Measurements from ENCODE around the gene ZNF784. TPM values are rescaled to one million over a fixed set of nuclear protein-coding genes. Genes with fewer than 3 reads are reported as not detected.

The ZNF784 gene
- total and polyA plus RNA-seq, 2 experiments from 2014 or later: 1.3 to 3.0 TPM

- Histone ChIP-seq H3K36me3 (ENCODE audit: low read depth) (no peaks in the 10 kb centered on the region), H3F3A (ENCODE audit: insufficient read depth) (peaks cover 21% of the 10 kb centered on the region), H3K27ac (no peak overlapping the region), H3K9ac (no peak overlapping the region), H4K20me1 (ENCODE audit: insufficient read depth) (peaks cover 4% of the 10 kb centered on the region; the same call in 1 of the 2 replicates), H3K79me2 (ENCODE audit: insufficient read depth) (peaks cover 34% of the 10 kb centered on the region), H3K4me1 (ENCODE audit: insufficient read depth) (peaks cover 15% of the 10 kb centered on the region), H2AFZ (no peak overlapping the region), H3K4me2 (ENCODE audit: unreplicated experiment) (no peak overlapping the region), H3K9me3 (ENCODE audit: low read depth) (no peaks in the 10 kb centered on the region), H3K9me2 (ENCODE audit: insufficient read depth) (no peaks in the 10 kb centered on the region), H3K27me3 (replicated peaks; ENCODE audit: insufficient read depth) (no peaks in the 10 kb centered on the region), H3K4me3 (no peak overlapping the region)
- TF ChIP-seq EZH2 (IDR thresholded peaks at IDR 0.05; ENCODE audit: insufficient read depth, poor library complexity, severe bottlenecking) (no peak), EZH2phosphoT487 (IDR thresholded peaks at IDR 0.05; ENCODE audit: insufficient read depth, low read depth) (no peak)
- 93% methylated on average over 21 of the region's 21 CpGs for WGBS, 2 experiments (ENCODE audit: low coverage in 1 of 2, low lambda C conversion rate in 2 of 2, missing lambda C conversion rate in 2 of 2)
- DNase-seq: no peak
- in situ Hi-C loops (cut with MboI): no loop called here
Measured at GRCh38 chr19:55603115-55603514, 21.3 kb downstream of the ZNF784 start.

GRCh38 chr19:55602104-55603001 is 22.0 kb downstream of the ZNF784 start:
- in situ Hi-C loops (cut with MboI): no loop called here
- WGBS, 2 experiments (ENCODE audit: low coverage in 1 of 2, low lambda C conversion rate in 2 of 2, missing lambda C conversion rate in 2 of 2): 91 to 92% methylated on average over 53 to 60 of the region's 60 CpGs

GRCh38 chr19:55601084-55601483 is 23.3 kb downstream of the ZNF784 start:
- peaks cover 21% of the 10 kb centered on the region for H3F3A ChIP-seq (ENCODE audit: insufficient read depth)
- no peaks in the 10 kb centered on the region for H4K20me1 ChIP-seq (ENCODE audit: insufficient read depth)
- peaks cover 10% of the 10 kb centered on the region for H3K4me1 ChIP-seq (ENCODE audit: insufficient read depth)
- H3K27ac ChIP-seq: no peak overlapping the region
- H3K9ac ChIP-seq: peak overlapping the region; percentile 91
- no peaks in the 10 kb centered on the region for H3K9me2 ChIP-seq (ENCODE audit: insufficient read depth)
- peak overlapping the region; percentile 86 for H3K4me3 ChIP-seq
- peak overlapping the region; percentile 70; the same call in 1 of the 2 replicates for H2AFZ ChIP-seq
- peak overlapping the region; percentile 79 for H3K4me2 ChIP-seq (ENCODE audit: unreplicated experiment)
- 75 to 76% methylated on average over 4 of the region's 4 CpGs for WGBS, 2 experiments (ENCODE audit: low coverage in 1 of 2, low lambda C conversion rate in 2 of 2, missing lambda C conversion rate in 2 of 2)
- no peak for DNase-seq
- in situ Hi-C loops (cut with MboI): no loop called here
- H3K9me3 ChIP-seq (ENCODE audit: low read depth): no peaks in the 10 kb centered on the region
- H3K36me3 ChIP-seq (ENCODE audit: low read depth): no peaks in the 10 kb centered on the region
- no peaks in the 10 kb centered on the region for H3K27me3 ChIP-seq (replicated peaks; ENCODE audit: insufficient read depth)
- no peak for TF ChIP-seq EZH2phosphoT487 (IDR thresholded peaks at IDR 0.05; ENCODE audit: insufficient read depth, low read depth)
- TF ChIP-seq EZH2 (IDR thresholded peaks at IDR 0.05; ENCODE audit: insufficient read depth, poor library complexity, severe bottlenecking): no peak
- peaks cover 15% of the 10 kb centered on the region for H3K79me2 ChIP-seq (ENCODE audit: insufficient read depth)

More at GRCh38 chr19:55602104-55603001, 22.0 kb downstream of the ZNF784 start:
- Histone ChIP-seq H3K27me3 (replicated peaks; ENCODE audit: insufficient read depth) (no peaks in the 10 kb centered on the region), H2AFZ (no peak overlapping the region), H3K9me2 (ENCODE audit: insufficient read depth) (no peaks in the 10 kb centered on the region), H3K4me1 (ENCODE audit: insufficient read depth) (peaks cover 15% of the 10 kb centered on the region), H3K79me2 (ENCODE audit: insufficient read depth) (peaks cover 26% of the 10 kb centered on the region), H3K4me2 (ENCODE audit: unreplicated experiment) (no peak overlapping the region), H3K9me3 (ENCODE audit: low read depth) (no peaks in the 10 kb centered on the region), H3F3A (ENCODE audit: insufficient read depth) (peaks cover 21% of the 10 kb centered on the region), H3K9ac (no peak overlapping the region), H3K36me3 (ENCODE audit: low read depth) (no peaks in the 10 kb centered on the region), H4K20me1 (ENCODE audit: insufficient read depth) (0 out of 2 replicates have a peak, but pooled peaks cover 4% of the 10 kb centered on the region), H3K27ac (no peak overlapping the region), H3K4me3 (no peak overlapping the region)
- TF ChIP-seq EZH2phosphoT487 (IDR thresholded peaks at IDR 0.05; ENCODE audit: insufficient read depth, low read depth): no peak
- no peak for TF ChIP-seq EZH2 (IDR thresholded peaks at IDR 0.05; ENCODE audit: insufficient read depth, poor library complexity, severe bottlenecking)
- no peak for DNase-seq

GRCh38 chr19:55600662-55601028 is 23.7 kb downstream of the ZNF784 start:
- peaks cover 10% of the 10 kb centered on the region for H3K4me1 ChIP-seq (ENCODE audit: insufficient read depth)
- 0 out of 2 replicates have a peak overlapping the region, but pooled peaks have one; percentile 84 for H3K27ac ChIP-seq
- 7 to 8% methylated on average over 13 to 15 of the region's 15 CpGs for WGBS, 2 experiments (ENCODE audit: low coverage in 1 of 2, low lambda C conversion rate in 2 of 2, missing lambda C conversion rate in 2 of 2)
- peak overlapping the region; percentile 79 for H3K4me2 ChIP-seq (ENCODE audit: unreplicated experiment)
- no peaks in the 10 kb centered on the region for H3K9me3 ChIP-seq (ENCODE audit: low read depth)
- H3K9me2 ChIP-seq (ENCODE audit: insufficient read depth): no peaks in the 10 kb centered on the region
- H3K27me3 ChIP-seq (replicated peaks; ENCODE audit: insufficient read depth): no peaks in the 10 kb centered on the region
- no peaks in the 10 kb centered on the region for H4K20me1 ChIP-seq (ENCODE audit: insufficient read depth)
- peak overlapping the region; percentile 70 for H2AFZ ChIP-seq
- H3K36me3 ChIP-seq (ENCODE audit: low read depth): no peaks in the 10 kb centered on the region
- DNase-seq: no peak
- no peak for TF ChIP-seq EZH2 (IDR thresholded peaks at IDR 0.05; ENCODE audit: insufficient read depth, poor library complexity, severe bottlenecking)
- no peak for TF ChIP-seq EZH2phosphoT487 (IDR thresholded peaks at IDR 0.05; ENCODE audit: insufficient read depth, low read depth)
- peaks cover 21% of the 10 kb centered on the region for H3F3A ChIP-seq (ENCODE audit: insufficient read depth)
- in situ Hi-C loops (cut with MboI): no loop called here
- peak overlapping the region; percentile 91 for H3K9ac ChIP-seq
- peak overlapping the region; percentile 86 for H3K4me3 ChIP-seq
- H3K79me2 ChIP-seq (ENCODE audit: insufficient read depth): peaks cover 15% of the 10 kb centered on the region
